ENCODE results near the gene CDH4. TPM values are rescaled to one million over a fixed set of nuclear protein-coding genes. Genes with fewer than 3 reads are reported as not detected.

Gene CDH4
- total RNA-seq, 2 donors from 2014 or later = not detected

GRCh38 chr20:61786230-61786629, 534.2 kb downstream of the CDH4 start:
- Histone ChIP-seq H3K27me3 (replicated peaks; ENCODE audit: insufficient read depth) (no peaks in the 10 kb centered on the region), H3K4me3 (no peak overlapping the region), H3K9me3 (peaks cover 9% of the 10 kb centered on the region), H3K36me3 (no peaks in the 10 kb centered on the region), H3K4me1 (ENCODE audit: control insufficient read depth in 1 of 2, low read depth in 2 of 2) (no peaks in the 10 kb centered on the region), H3K27ac (no peak overlapping the region)
- DNase-seq (ENCODE audit: low spot score) = no peak
- ATAC-seq (ENCODE audit: insufficient number of reproducible peaks, low FRiP score, low read depth) = no peak
- TF ChIP-seq CTCF (IDR thresholded peaks at IDR 0.05) = no peak

GRCh38 chr20:61788343-61788742, 536.3 kb downstream of the CDH4 start:
- Histone ChIP-seq H3K4me3 (no peak overlapping the region), H3K4me1 (ENCODE audit: control insufficient read depth in 1 of 2, low read depth in 2 of 2) (no peaks in the 10 kb centered on the region), H3K27me3 (replicated peaks; ENCODE audit: insufficient read depth) (no peaks in the 10 kb centered on the region), H3K27ac (no peak overlapping the region), H3K36me3 (no peaks in the 10 kb centered on the region), H3K9me3 (no peaks in the 10 kb centered on the region)
- TF ChIP-seq CTCF (IDR thresholded peaks at IDR 0.05) = no peak
- no peak for ATAC-seq (ENCODE audit: insufficient number of reproducible peaks, low FRiP score, low read depth)
- no peak for DNase-seq (ENCODE audit: low spot score)

GRCh38 chr20:61789329-61789728, 537.3 kb downstream of the CDH4 start:
- DNase-seq (ENCODE audit: low spot score) (no peak), ATAC-seq (ENCODE audit: insufficient number of reproducible peaks, low FRiP score, low read depth) (no peak)
- Histone ChIP-seq H3K4me3 (no peak overlapping the region), H3K4me1 (ENCODE audit: control insufficient read depth in 1 of 2, low read depth in 2 of 2) (no peaks in the 10 kb centered on the region), H3K36me3 (no peaks in the 10 kb centered on the region), H3K27me3 (replicated peaks; ENCODE audit: insufficient read depth) (no peaks in the 10 kb centered on the region), H3K27ac (no peak overlapping the region), H3K9me3 (no peaks in the 10 kb centered on the region)
- TF ChIP-seq CTCF (IDR thresholded peaks at IDR 0.05) = no peak

GRCh38 chr20:61790116-61790827, 538.2 kb downstream of the CDH4 start:
- Histone ChIP-seq H3K27me3 (replicated peaks; ENCODE audit: insufficient read depth) (no peaks in the 10 kb centered on the region), H3K27ac (no peak overlapping the region), H3K4me3 (no peak overlapping the region), H3K4me1 (ENCODE audit: control insufficient read depth in 1 of 2, low read depth in 2 of 2) (no peaks in the 10 kb centered on the region), H3K9me3 (no peaks in the 10 kb centered on the region), H3K36me3 (no peaks in the 10 kb centered on the region)
- no peak for ATAC-seq (ENCODE audit: insufficient number of reproducible peaks, low FRiP score, low read depth)
- TF ChIP-seq CTCF (IDR thresholded peaks at IDR 0.05) = no peak
- DNase-seq (ENCODE audit: low spot score) = no peak

- Histone ChIP-seq H3K27ac (no peak overlapping the region), H3K4me1 (ENCODE audit: control insufficient read depth in 1 of 2, low read depth in 2 of 2) (no peaks in the 10 kb centered on the region), H3K27me3 (replicated peaks; ENCODE audit: insufficient read depth) (no peaks in the 10 kb centered on the region), H3K4me3 (no peak overlapping the region), H3K9me3 (no peaks in the 10 kb centered on the region), H3K36me3 (no peaks in the 10 kb centered on the region)
- ATAC-seq (ENCODE audit: insufficient number of reproducible peaks, low FRiP score, low read depth) (no peak), DNase-seq (ENCODE audit: low spot score) (no peak)
- TF ChIP-seq CTCF (IDR thresholded peaks at IDR 0.05) = no peak
These were observed 539.9 kb downstream of the CDH4 start for GRCh38 chr20:61791995-61792394.
